ENCODE data around the gene IRF2BP2.

DNA sequence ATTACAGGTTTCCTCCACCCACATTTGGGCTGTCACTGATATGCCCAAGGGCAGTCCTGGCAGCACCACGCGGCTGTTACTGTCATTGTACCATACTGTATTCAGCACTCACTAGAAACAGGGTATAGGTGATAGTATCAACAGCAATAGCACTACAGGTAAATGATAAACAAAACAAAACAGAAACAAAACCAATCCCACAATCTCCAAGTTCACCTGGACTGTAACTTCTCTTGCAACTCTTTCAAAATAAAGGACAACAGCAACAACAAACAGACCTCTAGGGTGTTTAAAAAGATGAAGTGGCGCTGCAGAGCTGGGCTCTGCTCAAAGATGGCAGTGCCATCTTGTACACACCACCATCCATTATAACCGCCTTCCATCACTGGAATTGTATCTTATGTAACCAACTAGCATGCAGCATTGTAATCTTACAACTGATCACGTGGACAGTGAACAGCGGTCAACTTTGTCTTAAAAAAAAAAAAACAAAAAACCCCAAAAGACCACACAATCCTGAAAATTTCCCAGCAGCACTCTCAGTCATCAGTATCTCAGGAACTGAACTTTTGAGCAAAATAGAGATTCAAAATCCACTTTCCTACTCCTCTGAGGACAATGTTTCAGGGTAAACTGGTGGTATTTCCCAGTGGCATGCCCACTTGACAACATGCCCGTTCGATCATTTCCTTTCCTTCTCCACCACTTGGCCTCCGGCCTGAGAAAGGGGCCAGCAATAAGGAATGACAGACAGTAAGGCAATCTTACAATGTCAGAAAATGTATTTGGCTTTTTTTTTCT lies 3.8 kb downstream of the IRF2BP2 start:
- TF ChIP-seq, protein P1, sequence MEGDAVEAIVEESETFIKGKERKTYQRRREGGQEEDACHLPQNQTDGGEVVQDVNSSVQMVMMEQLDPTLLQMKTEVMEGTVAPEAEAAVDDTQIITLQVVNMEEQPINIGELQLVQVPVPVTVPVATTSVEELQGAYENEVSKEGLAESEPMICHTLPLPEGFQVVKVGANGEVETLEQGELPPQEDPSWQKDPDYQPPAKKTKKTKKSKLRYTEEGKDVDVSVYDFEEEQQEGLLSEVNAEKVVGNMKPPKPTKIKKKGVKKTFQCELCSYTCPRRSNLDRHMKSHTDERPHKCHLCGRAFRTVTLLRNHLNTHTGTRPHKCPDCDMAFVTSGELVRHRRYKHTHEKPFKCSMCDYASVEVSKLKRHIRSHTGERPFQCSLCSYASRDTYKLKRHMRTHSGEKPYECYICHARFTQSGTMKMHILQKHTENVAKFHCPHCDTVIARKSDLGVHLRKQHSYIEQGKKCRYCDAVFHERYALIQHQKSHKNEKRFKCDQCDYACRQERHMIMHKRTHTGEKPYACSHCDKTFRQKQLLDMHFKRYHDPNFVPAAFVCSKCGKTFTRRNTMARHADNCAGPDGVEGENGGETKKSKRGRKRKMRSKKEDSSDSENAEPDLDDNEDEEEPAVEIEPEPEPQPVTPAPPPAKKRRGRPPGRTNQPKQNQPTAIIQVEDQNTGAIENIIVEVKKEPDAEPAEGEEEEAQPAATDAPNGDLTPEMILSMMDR (IDR thresholded peaks at IDR 0.05), result peak in 2 of 4 experiments; percentile 16 to 20
- peak; percentile 35 for TF ChIP-seq POLR2A (IDR thresholded peaks at IDR 0.05)
